ENCODE results near the gene SLC7A11. TPM values are rescaled to one million over a fixed set of nuclear protein-coding genes. Genes with fewer than 3 reads are reported as not detected.

SLC7A11 gene
- polyA plus RNA-seq, 3 donors = 0.02 to 0.07 TPM; not detected in 1

- Histone ChIP-seq H3K27ac (ENCODE audit: low read depth in 1 of 2, low read length in 2 of 2) (no peak overlapping the region), H3K9ac (ENCODE audit: insufficient read depth, low read length, poor library complexity, severe bottlenecking) (no peak overlapping the region), H4K20me1 (ENCODE audit: insufficient read depth, low read length) (no peaks in the 10 kb centered on the region), H2AFZ (ENCODE audit: insufficient read depth, low read depth, low read length, poor library complexity, severe bottlenecking) (no peak overlapping the region), H3K4me1 (ENCODE audit: control insufficient read depth in 1 of 2, insufficient read depth in 2 of 2, low read length in 2 of 2) (no peaks in the 10 kb centered on the region), H3K9me3 (replicated peaks in 1 of 2; ENCODE audit: control insufficient read depth in 1 of 2, insufficient read depth in 1 of 2, low read length in 2 of 2) (no peaks in the 10 kb centered on the region), H3K79me2 (ENCODE audit: insufficient read depth, low read length) (no peaks in the 10 kb centered on the region), H3K36me3 (replicated peaks in 1 of 2; ENCODE audit: control insufficient read depth in 1 of 2, insufficient read depth in 2 of 2, low read length in 2 of 2) (no peaks in the 10 kb centered on the region), H3K4me3 (replicated peaks in 1 of 3; ENCODE audit: low read depth in 2 of 3, low read length in 3 of 3) (no peak overlapping the region), H3K27me3 (ENCODE audit: control insufficient read depth in 2 of 2, insufficient read depth in 2 of 2, low read length in 2 of 2) (no peaks in the 10 kb centered on the region), H3K4me2 (replicated peaks; ENCODE audit: extremely low read depth, low read length, poor library complexity, severe bottlenecking) (no peak overlapping the region)
- H3K4me3 Mint-ChIP-seq = no peak overlapping the region
- intact Hi-C loops (cut with micrococcal nuclease) = no loop called here
- H3K9me3 Mint-ChIP-seq = peaks cover 0 to 2% (median 0%) of the 10 kb centered on the region in 7 donors
- TF ChIP-seq CTCF (IDR thresholded peaks at IDR 0.05) = no peak
- no peak for DNase-seq
- H3K27me3 Mint-ChIP-seq (ENCODE audit: low read depth in 3 of 3) = peaks cover 0 to 6% (median 0%) of the 10 kb centered on the region in 3 donors
- H3K4me1 Mint-ChIP-seq = no peaks in the 10 kb centered on the region
- WGBS (ENCODE audit: insufficient coverage) = no CpG with 5 or more reads among the region's 1 CpG
- no peaks in the 10 kb centered on the region for H3K36me3 Mint-ChIP-seq
- H3K27ac Mint-ChIP-seq = no peak overlapping the region
These were observed 33.1 kb upstream of the SLC7A11 start for GRCh38 chr4:138275216-138275615.

GRCh38 chr4:138269175-138269574 lies 27.0 kb upstream of the SLC7A11 start:
- Mint-ChIP-seq H3K27ac (no peak overlapping the region), H3K9me3 (peaks cover 0 to 3% (median 0%) of the 10 kb centered on the region in 7 donors), H3K4me1 (no peaks in the 10 kb centered on the region), H3K4me3 (no peak overlapping the region), H3K27me3 (ENCODE audit: low read depth in 3 of 3) (peaks cover 0 to 5% (median 4%) of the 10 kb centered on the region in 3 donors), H3K36me3 (no peaks in the 10 kb centered on the region)
- Histone ChIP-seq H3K27me3 (ENCODE audit: control insufficient read depth in 2 of 2, insufficient read depth in 2 of 2, low read length in 2 of 2) (no peaks in the 10 kb centered on the region), H4K20me1 (ENCODE audit: insufficient read depth, low read length) (no peaks in the 10 kb centered on the region), H3K27ac (ENCODE audit: low read depth in 1 of 2, low read length in 2 of 2) (no peak overlapping the region), H2AFZ (ENCODE audit: insufficient read depth, low read depth, low read length, poor library complexity, severe bottlenecking) (no peak overlapping the region), H3K4me2 (replicated peaks; ENCODE audit: extremely low read depth, low read length, poor library complexity, severe bottlenecking) (no peak overlapping the region), H3K4me1 (ENCODE audit: control insufficient read depth in 1 of 2, insufficient read depth in 2 of 2, low read length in 2 of 2) (no peaks in the 10 kb centered on the region), H3K4me3 (replicated peaks in 1 of 3; ENCODE audit: low read depth in 2 of 3, low read length in 3 of 3) (no peak overlapping the region), H3K9me3 (replicated peaks in 1 of 2; ENCODE audit: control insufficient read depth in 1 of 2, insufficient read depth in 1 of 2, low read length in 2 of 2) (no peaks in the 10 kb centered on the region), H3K9ac (ENCODE audit: insufficient read depth, low read length, poor library complexity, severe bottlenecking) (no peak overlapping the region), H3K79me2 (ENCODE audit: insufficient read depth, low read length) (no peaks in the 10 kb centered on the region), H3K36me3 (replicated peaks in 1 of 2; ENCODE audit: control insufficient read depth in 1 of 2, insufficient read depth in 2 of 2, low read length in 2 of 2) (no peaks in the 10 kb centered on the region)
- intact Hi-C loops (cut with micrococcal nuclease) = no loop called here
- no peak for DNase-seq
- no peak for TF ChIP-seq CTCF (IDR thresholded peaks at IDR 0.05)

Data from CD14-positive monocyte (primary cell).